HepG2 (cell line): ENCODE measurements around the gene SLX9. TPM values are rescaled to one million over a fixed set of nuclear protein-coding genes. Genes with fewer than 3 reads are reported as not detected.
A peak's percentile ranks its signal among the peaks of the same experiment; 100 is the strongest.

Source experiments
- ATAC-seq: fragments of 200-7000 bp; cut with Tn5 transposase; 3 replicates; pipeline ENCODE4 v1.9.1; 2020; ENCODE audit warnings: mild to moderate bottlenecking, moderate library complexity
- BruUV-seq: library from RNA; stranded (reverse); fragments of 400-500 nt; replicated peaks from 2 replicates; lab custom pipeline; 2021; lab: Mats Ljungman, UMichigan
- CTCF ChIA-PET: fragments of 300-600 bp; formaldehyde crosslinking; extraction: SDS; loops from one replicate; lab custom pipeline; 2021; ENCODE audit warnings: low total read pairs, inconsistent platforms, low intra/inter-chr PET ratio; lab: Yijun Ruan, JAX
- POLR2A ChIA-PET: fragments of 350-600 bp; sonication (Branson Sonifier 250); formaldehyde crosslinking; loops from one replicate; lab custom pipeline; 2020; ENCODE audit warnings: antibody characterized with exemption, inconsistent platforms; lab: Yijun Ruan, JAX
- DNase-seq: peaks from one replicate; pipeline ENCODE4 v3.0.0-alpha.2; 2015; ENCODE audit warnings: low spot score
- FAIRE-seq: peaks from 3 replicates; lab custom pipeline; 2011; peaks lifted over from hg19 to GRCh38; lab: Jason Lieb, UNC
- H2AFZ ChIP-seq: one replicate; pipeline ENCODE4 v1.6.1; 2011; ENCODE audit warnings: low read length, inconsistent platforms
- H3K27ac ChIP-seq: fragments of 300-600 bp; 3 replicates; pipeline ENCODE4 v1.8.0; 2011; ENCODE audit warnings: mixed run types, mild to moderate bottlenecking, mixed read lengths, low read length, inconsistent platforms; ENCODE audit not compliant: insufficient read depth; ENCODE audit errors: extremely low read length
- H3K27me3 ChIP-seq, 2 experiments: fragments of 200-600 bp in 1 of 2; 2 replicates in 1 of 2; 3 replicates in 1 of 2; pipeline versions ENCODE4 v1.6.0 to v1.8.0; 2011; ENCODE audit warnings: low read length in 2 of 2, mild to moderate bottlenecking in 2 of 2, moderate library complexity in 2 of 2, inconsistent platforms in 1 of 2; ENCODE audit not compliant: insufficient read depth in 2 of 2, control insufficient read depth in 1 of 2
- H3K36me3 ChIP-seq, 2 experiments: fragments of 200-600 bp in 1 of 2; replicated peaks in 1 of 2; 2 replicates in 1 of 2; 3 replicates in 1 of 2; pipeline versions ENCODE4 v1.5.1 to v1.8.0; 2011; ENCODE audit warnings: low read length in 2 of 2, inconsistent platforms in 1 of 2; ENCODE audit not compliant: insufficient read depth in 2 of 2, control insufficient read depth in 1 of 2
- H3K4me1 ChIP-seq: 2 replicates; pipeline ENCODE4 v1.5.1; 2012; ENCODE audit warnings: low read length, inconsistent platforms; ENCODE audit not compliant: insufficient read depth
- H3K4me2 ChIP-seq: 2 replicates; pipeline ENCODE4 v1.6.0; 2011; ENCODE audit warnings: low read depth, low read length, inconsistent platforms
- H3K4me3 ChIP-seq, 3 experiments: fragments of 200-600 bp in 1 of 3; sonication (generic), shearing (Covaris generic) in 1 of 3; replicated peaks in 1 of 3; 2 replicates each; pipeline ENCODE4 v1.5.1; 2011 to 2016; ENCODE audit warnings: low read length in 3 of 3, inconsistent platforms in 2 of 3, low read depth in 2 of 3, mild to moderate bottlenecking in 2 of 3, control low read depth in 1 of 3, mixed read lengths in 1 of 3; ENCODE audit not compliant: insufficient read depth in 1 of 3
- H3K79me2 ChIP-seq: one replicate; pipeline ENCODE4 v1.6.1; 2011; ENCODE audit warnings: low read length, inconsistent platforms; ENCODE audit not compliant: insufficient read depth
- H3K9ac ChIP-seq: 2 replicates; pipeline ENCODE4 v1.6.0; 2011; ENCODE audit warnings: mild to moderate bottlenecking, low read depth, low read length, inconsistent platforms; ENCODE audit not compliant: insufficient read depth
- H3K9me3 ChIP-seq: 2 replicates; pipeline ENCODE4 v1.5.1; 2012; ENCODE audit warnings: mild to moderate bottlenecking, low read length
- H4K20me1 ChIP-seq: 2 replicates; pipeline ENCODE4 v1.6.0; 2011; ENCODE audit warnings: inconsistent platforms, mild to moderate bottlenecking, low read length, moderate library complexity; ENCODE audit not compliant: insufficient read depth
- CAMTA2 ChIP-seq: sonication (generic); formaldehyde crosslinking; IDR thresholded peaks from 2 replicates; pipeline ENCODE4 v1.4.0; 2020; ENCODE audit warnings: mild to moderate bottlenecking, missing genetic modification reagents, borderline replicate concordance
- CEBPZ ChIP-seq: IDR thresholded peaks from 2 replicates; pipeline ENCODE4 v1.6.1; 2012; ENCODE audit warnings: low read length, improper control_type of control experiment
- DR1 ChIP-seq: sonication (generic); formaldehyde crosslinking; IDR thresholded peaks from 2 replicates; pipeline ENCODE4 v1.8.0; 2021; ENCODE audit warnings: mild to moderate bottlenecking, missing genetic modification reagents, inconsistent platforms
- GMEB1 ChIP-seq: sonication (generic); formaldehyde crosslinking; IDR thresholded peaks from 2 replicates; pipeline ENCODE4 v1.5.1; 2020; ENCODE audit warnings: missing genetic modification reagents, mild to moderate bottlenecking, borderline replicate concordance
- MAX ChIP-seq: IDR thresholded peaks from 2 replicates; pipeline ENCODE4 v1.6.1; 2012; ENCODE audit warnings: inconsistent platforms
- NCOA5 ChIP-seq: sonication (generic); formaldehyde crosslinking; IDR thresholded peaks from 2 replicates; pipeline ENCODE4 v1.4.0; 2020; ENCODE audit warnings: missing genetic modification reagents
- RFX5 ChIP-seq: IDR thresholded peaks from 2 replicates; pipeline ENCODE4 v1.6.1; 2011; ENCODE audit warnings: low read depth, low read length, improper control_type of control experiment
- ZEB1 ChIP-seq: IDR thresholded peaks from 2 replicates; pipeline ENCODE4 v1.6.1; 2012; ENCODE audit warnings: mild to moderate bottlenecking, low read depth, inconsistent platforms; ENCODE audit not compliant: insufficient replicate concordance
- ZKSCAN5 ChIP-seq: sonication (generic); formaldehyde crosslinking; IDR thresholded peaks from 2 replicates; pipeline ENCODE4 v1.5.1; 2020; ENCODE audit warnings: mild to moderate bottlenecking, missing genetic modification reagents
- ZNF10 ChIP-seq: sonication (generic); formaldehyde crosslinking; IDR thresholded peaks from 2 replicates; pipeline ENCODE4 v1.4.0; 2020; ENCODE audit warnings: mild to moderate bottlenecking, low read depth, missing genetic modification reagents, borderline replicate concordance
- ZSCAN22 ChIP-seq: sonication (generic); formaldehyde crosslinking; IDR thresholded peaks from 2 replicates; pipeline ENCODE4 v1.4.0; 2020; ENCODE audit warnings: mild to moderate bottlenecking, missing genetic modification reagents
- WGBS: methylation state at CpG from one replicate; pipeline ENCODE4 v1.1.6; 2017; ENCODE audit warnings: low lambda C conversion rate; 5-methylcytosine and 5-hydroxymethylcytosine counted together
- in situ Hi-C: cut with HindIII; loops from 2 replicates; pipeline ENCODE4 v1.10.0; 2017; ENCODE audit warnings: low pct_unique_long_range_greater_than_20kb; ENCODE audit not compliant: extremely low pct_ligation_motif_present
- intact Hi-C: fragments of 100-400 bp; cut with micrococcal nuclease; formaldehyde crosslinking; loops from one replicate; pipeline ENCODE4 v1.10.0; 2022; ENCODE audit not compliant: unreplicated experiment
- polyA plus RNA-seq, 8 experiments: library from polyadenylated mRNA; depleted of rRNA in 3 of 8; stranded (reverse) in 7 of 8; unstranded in 1 of 8; fragments of >200 nt; fragmentation: Illumina TruSeq in 4 of 8; extraction: Trizol in 4 of 8; gene quantifications; 2 replicates each; pipeline versions ENCODE4 v1.2.1 to v1.2.3, GENCODE V29; 2011 to 2016; ENCODE audit warnings: low read depth in 4 of 8, missing spikeins in 1 of 8, mixed read lengths in 1 of 8; ENCODE audit not compliant: insufficient read depth in 1 of 8
- total RNA-seq, 5 experiments: library from RNA; depleted of rRNA; stranded (reverse); fragments of >200 nt; fragmentation: Illumina TruSeq; extraction: Trizol; gene quantifications; 2 replicates each; pipeline ENCODE4 v1.2.3, GENCODE V29; 2016; ENCODE audit warnings: low read depth in 1 of 5

Gene SLX9
- total and polyA plus RNA-seq, 2 of the 13 experiments (the other 11 are each of a cell fraction or from before 2014, with no cell fraction given): 21.0 to 47.1 TPM

GRCh38 chr21:44933918-44934260 is 5.9 kb upstream of the SLX9 start:
- no peaks in the 10 kb centered on the region for H4K20me1 ChIP-seq
- in situ Hi-C loops (no loop called here), intact Hi-C loops (no loop called here)
- peaks cover 1 to 4% of the 10 kb centered on the region in 2 experiments; a peak in 2 of 5 replicates for H3K27me3 ChIP-seq
- no peak for ATAC-seq
- 81% methylated on average over 2 of the region's 6 CpGs for WGBS
- peaks cover 80% of the 10 kb centered on the region for H3K4me1 ChIP-seq
- CTCF ChIA-PET: interaction anchor here (2.3 kb wide), 1 partner anchor 41 kb away, joined by 6 read pairs; no protein-coding TSS in a partner anchor
- H3K79me2 ChIP-seq: no peaks in the 10 kb centered on the region
- no TSS peak for BruUV-seq
- H3K36me3 ChIP-seq: no peaks in the 10 kb centered on the region
- H3K9ac ChIP-seq: no peak overlapping the region
- POLR2A ChIA-PET: interaction anchor here (1.2 to 1.3 kb wide), 2 partner anchors 12 to 40 kb away, joined by 3 to 4 read pairs; no protein-coding TSS in a partner anchor
- FAIRE-seq: no peak
- no peak overlapping the region for H3K27ac ChIP-seq
- TF ChIP-seq ZKSCAN5 (CRISPR knock-in tag) (no peak), DR1 (CRISPR knock-in tag) (no peak), ZNF10 (CRISPR knock-in tag) (no peak), ZSCAN22 (no peak), RFX5 (no peak), NCOA5 (CRISPR knock-in tag) (no peak), MAX (no peak)
- no peak overlapping the region for H3K4me3 ChIP-seq
- H3K9me3 ChIP-seq: no peaks in the 10 kb centered on the region
- no peak for DNase-seq
- no peak overlapping the region for H2AFZ ChIP-seq
- no peak overlapping the region for H3K4me2 ChIP-seq

GRCh38 chr21:44934276-44934675 is 5.6 kb upstream of the SLX9 start:
- H3K36me3 ChIP-seq: no peaks in the 10 kb centered on the region
- intact Hi-C loops: no loop called here
- WGBS: 100% methylated on average over 4 of the region's 6 CpGs
- no peak for ATAC-seq
- no peak for FAIRE-seq
- peaks cover 80% of the 10 kb centered on the region for H3K4me1 ChIP-seq
- H3K27ac ChIP-seq: no peak overlapping the region
- H4K20me1 ChIP-seq: no peaks in the 10 kb centered on the region
- TF ChIP-seq CEBPZ: no peak
- no peak for TF ChIP-seq CAMTA2 (CRISPR knock-in tag)
- no peak for TF ChIP-seq ZEB1
- TF ChIP-seq GMEB1 (CRISPR knock-in tag): no peak
- H3K27me3 ChIP-seq: peaks cover 1 to 4% of the 10 kb centered on the region in 2 experiments; a peak in 3 of 5 replicates
- no peaks in the 10 kb centered on the region for H3K9me3 ChIP-seq
- H3K79me2 ChIP-seq: peaks cover 4% of the 10 kb centered on the region
- H3K4me3 ChIP-seq: 0 out of 6 replicates have a peak overlapping the region, but pooled peaks of 1 of the 3 experiments have one; percentile 11
- H3K9ac ChIP-seq: no peak overlapping the region
- no peak overlapping the region for H3K4me2 ChIP-seq
- in situ Hi-C loops: no loop called here
- CTCF ChIA-PET: interaction anchor here (2.3 kb wide), 1 partner anchor 41 kb away, joined by 6 read pairs; no protein-coding TSS in a partner anchor
- POLR2A ChIA-PET: interaction anchor here (1.2 to 1.5 kb wide), 3 partner anchors 12 to 40 kb away, joined by 3 to 4 read pairs (median 3); no protein-coding TSS in a partner anchor
- DNase-seq: no peak
- H2AFZ ChIP-seq: no peak overlapping the region
- BruUV-seq: no TSS peak
